ENCODE data around the gene MANF.

Gene MANF

DNA sequence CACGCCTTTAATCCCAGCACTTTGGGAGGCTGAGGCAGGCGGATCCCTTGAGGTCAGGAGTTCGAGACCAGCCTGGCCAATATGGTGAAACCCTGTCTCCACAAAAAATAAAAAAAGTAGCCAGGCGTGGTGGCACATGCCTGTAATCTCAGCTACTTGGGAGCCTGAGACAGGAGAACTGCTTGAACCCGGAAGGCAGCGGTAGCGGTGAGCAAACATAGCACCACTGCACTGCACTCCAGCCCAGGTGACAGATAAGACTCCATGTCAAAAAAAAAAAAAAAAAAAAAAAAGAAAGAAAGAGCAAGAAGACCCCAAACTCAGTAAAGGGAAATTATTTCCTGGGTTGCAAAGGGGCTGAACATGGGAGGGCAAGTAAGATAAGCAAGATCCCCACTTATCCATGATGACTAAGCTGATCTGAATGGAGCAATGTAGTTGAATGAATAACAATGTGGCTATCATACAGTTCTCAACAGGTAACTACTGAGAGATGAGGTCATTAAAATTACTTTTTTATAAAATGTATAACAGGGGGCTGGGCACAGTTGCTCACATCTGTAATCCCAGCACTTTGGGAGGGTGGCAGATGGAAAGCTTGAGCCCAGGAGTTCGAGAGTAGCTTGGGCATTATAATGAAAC lies 52.0 kb downstream of the MANF start:
- DNase-seq, result no peak
